ENCODE measurements around the gene PROC. TPM values are rescaled to one million over a fixed set of nuclear protein-coding genes. Genes with fewer than 3 reads are reported as not detected.

Gene PROC
- total RNA-seq, 2 experiments from 2014 or later: 0.41 to 0.59 TPM

DNA sequence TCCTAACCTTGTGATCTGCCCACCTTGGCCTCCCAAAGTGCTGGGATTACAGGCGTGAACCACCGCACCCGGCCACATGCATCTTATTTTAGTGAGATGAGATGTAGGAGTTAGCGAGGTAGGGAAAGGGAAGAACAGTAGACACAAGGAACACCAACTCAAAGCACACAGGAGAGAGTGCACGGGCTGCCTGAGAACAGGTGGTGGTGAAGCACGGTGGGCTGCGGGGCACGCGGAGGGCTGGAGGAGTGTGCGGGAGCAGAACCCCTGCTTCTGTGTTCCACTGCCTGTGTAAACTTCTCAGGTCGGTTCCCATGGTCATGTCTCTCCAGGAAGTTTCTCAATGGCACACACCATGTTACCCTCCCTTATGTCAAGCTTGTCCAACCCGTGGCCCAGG is 38.7 kb downstream of the PROC start:
- H4K20me1 ChIP-seq (ENCODE audit: insufficient read depth, low read length): no peaks in the 10 kb centered on the region
- DNase-seq (ENCODE audit: low spot score): no peak
- intact Hi-C loops (cut with micrococcal nuclease; ENCODE audit: unreplicated experiment): no loop called here
- ChIA-PET POLR2A (interaction anchor here (0.6 kb wide), 2 partner anchors 183 to 475 kb away, joined by 3 to 4 read pairs; no protein-coding TSS in a partner anchor), CTCF (ENCODE audit: unreplicated experiment) (no interaction called here)
- no TSS peak for BruUV-seq (replicated peaks)
- no peak overlapping the region for H2AFZ ChIP-seq (ENCODE audit: low read length)
- H3K4me2 ChIP-seq (ENCODE audit: low read length): no peak overlapping the region
- H3K9me2 ChIP-seq (ENCODE audit: insufficient read depth, low read length): no peaks in the 10 kb centered on the region
- H3K36me3 ChIP-seq (ENCODE audit: insufficient read depth, low read length): no peaks in the 10 kb centered on the region
- no peak overlapping the region for H3K4me3 ChIP-seq (ENCODE audit: low read depth, low read length, poor library complexity, severe bottlenecking)
- H3K79me2 ChIP-seq (ENCODE audit: insufficient read depth, low read depth, low read length): no peaks in the 10 kb centered on the region
- no peak for TF ChIP-seq EZH2phosphoT487 (IDR thresholded peaks at IDR 0.05; ENCODE audit: borderline replicate concordance, low read depth, low read length)
- TF ChIP-seq, protein P1, sequence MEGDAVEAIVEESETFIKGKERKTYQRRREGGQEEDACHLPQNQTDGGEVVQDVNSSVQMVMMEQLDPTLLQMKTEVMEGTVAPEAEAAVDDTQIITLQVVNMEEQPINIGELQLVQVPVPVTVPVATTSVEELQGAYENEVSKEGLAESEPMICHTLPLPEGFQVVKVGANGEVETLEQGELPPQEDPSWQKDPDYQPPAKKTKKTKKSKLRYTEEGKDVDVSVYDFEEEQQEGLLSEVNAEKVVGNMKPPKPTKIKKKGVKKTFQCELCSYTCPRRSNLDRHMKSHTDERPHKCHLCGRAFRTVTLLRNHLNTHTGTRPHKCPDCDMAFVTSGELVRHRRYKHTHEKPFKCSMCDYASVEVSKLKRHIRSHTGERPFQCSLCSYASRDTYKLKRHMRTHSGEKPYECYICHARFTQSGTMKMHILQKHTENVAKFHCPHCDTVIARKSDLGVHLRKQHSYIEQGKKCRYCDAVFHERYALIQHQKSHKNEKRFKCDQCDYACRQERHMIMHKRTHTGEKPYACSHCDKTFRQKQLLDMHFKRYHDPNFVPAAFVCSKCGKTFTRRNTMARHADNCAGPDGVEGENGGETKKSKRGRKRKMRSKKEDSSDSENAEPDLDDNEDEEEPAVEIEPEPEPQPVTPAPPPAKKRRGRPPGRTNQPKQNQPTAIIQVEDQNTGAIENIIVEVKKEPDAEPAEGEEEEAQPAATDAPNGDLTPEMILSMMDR (conservative IDR thresholded peaks at IDR 0.05; ENCODE audit: low read length): no peak
- no peaks in the 10 kb centered on the region for H3K9me3 ChIP-seq (ENCODE audit: low read length)
- H3K27ac ChIP-seq (ENCODE audit: low read depth, low read length, poor library complexity, severe bottlenecking): no peak overlapping the region
- H3K4me1 ChIP-seq (ENCODE audit: insufficient read depth, low read length, poor library complexity, severe bottlenecking): no peaks in the 10 kb centered on the region

DNA sequence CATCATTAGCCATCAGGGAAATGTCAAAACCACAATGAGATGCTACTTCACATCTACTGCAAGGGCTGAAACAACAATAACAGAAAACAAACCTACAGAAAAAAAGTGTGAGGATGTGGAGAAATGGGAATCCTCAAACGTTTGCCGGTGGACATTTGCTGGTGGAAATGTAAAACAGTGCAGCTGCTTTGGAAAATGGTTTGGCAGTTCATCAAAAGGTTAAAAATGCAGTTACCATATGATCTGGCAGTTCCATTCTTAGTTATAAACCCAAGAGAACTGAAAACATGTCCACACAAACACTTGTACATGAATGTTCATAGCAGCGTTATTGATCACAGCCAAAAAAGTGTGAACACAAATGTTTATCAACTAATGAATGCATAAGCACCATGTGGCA is 44.2 kb downstream of the PROC start:
- intact Hi-C loops (cut with micrococcal nuclease; ENCODE audit: unreplicated experiment): no loop called here
- Histone ChIP-seq H3K4me2 (ENCODE audit: low read length) (no peak overlapping the region), H3K9me3 (ENCODE audit: low read length) (no peaks in the 10 kb centered on the region), H3K4me1 (ENCODE audit: insufficient read depth, low read length, poor library complexity, severe bottlenecking) (no peaks in the 10 kb centered on the region), H3K4me3 (ENCODE audit: low read depth, low read length, poor library complexity, severe bottlenecking) (no peak overlapping the region), H3K36me3 (ENCODE audit: insufficient read depth, low read length) (no peaks in the 10 kb centered on the region), H3K9me2 (ENCODE audit: insufficient read depth, low read length) (no peaks in the 10 kb centered on the region), H2AFZ (ENCODE audit: low read length) (no peak overlapping the region), H4K20me1 (ENCODE audit: insufficient read depth, low read length) (no peaks in the 10 kb centered on the region), H3K79me2 (ENCODE audit: insufficient read depth, low read depth, low read length) (no peaks in the 10 kb centered on the region), H3K27ac (ENCODE audit: low read depth, low read length, poor library complexity, severe bottlenecking) (no peak overlapping the region)
- DNase-seq (ENCODE audit: low spot score): no peak
- TF ChIP-seq, protein P1 (conservative IDR thresholded peaks at IDR 0.05; ENCODE audit: low read length): no peak
- no peak for TF ChIP-seq EZH2phosphoT487 (IDR thresholded peaks at IDR 0.05; ENCODE audit: borderline replicate concordance, low read depth, low read length)
- ChIA-PET POLR2A (no interaction called here), CTCF (ENCODE audit: unreplicated experiment) (no interaction called here)
- no TSS peak for BruUV-seq (replicated peaks)

DNA sequence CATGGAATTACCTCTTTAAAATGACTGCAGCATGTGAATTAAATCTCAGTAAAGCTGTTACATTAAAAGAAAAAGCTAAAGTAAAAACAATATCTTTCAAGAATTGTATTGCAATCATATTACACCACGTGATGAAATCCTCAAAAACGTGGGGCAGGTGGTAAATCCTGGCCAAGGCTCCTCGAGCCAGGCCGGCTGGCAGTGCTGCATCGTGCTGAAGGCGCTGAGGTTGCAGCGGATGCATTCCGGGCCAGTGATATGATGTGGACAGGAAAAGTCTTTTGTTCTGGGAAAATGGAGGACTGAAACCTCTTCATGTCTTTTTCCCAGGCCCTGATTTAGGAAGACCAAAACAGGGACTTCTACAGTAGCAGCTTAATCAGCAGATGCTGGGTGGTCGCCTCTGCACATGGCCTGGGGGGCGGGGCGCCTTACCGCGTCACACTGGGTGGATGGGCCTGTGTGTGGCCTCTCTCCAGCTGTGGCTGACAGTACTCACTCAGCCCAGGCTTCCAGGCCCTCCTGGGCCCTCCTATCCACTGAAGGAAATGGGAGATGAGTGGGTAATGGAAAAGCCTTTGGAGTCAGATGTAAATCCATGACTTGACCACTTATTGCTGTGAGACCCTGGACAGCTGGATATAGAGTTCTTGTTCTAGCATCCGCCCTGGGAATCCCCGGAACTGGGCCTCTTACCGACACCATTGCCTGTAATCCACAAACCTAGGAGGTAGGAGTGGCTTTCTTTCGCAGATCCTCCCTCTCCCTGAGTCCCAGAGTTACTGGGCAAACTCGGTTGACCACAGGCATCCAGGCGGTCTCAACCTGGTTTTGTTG is 45.1 kb downstream of the PROC start:
- no TSS peak for BruUV-seq (replicated peaks)
- Histone ChIP-seq H3K4me2 (ENCODE audit: low read length) (no peak overlapping the region), H3K9me2 (ENCODE audit: insufficient read depth, low read length) (no peaks in the 10 kb centered on the region), H3K9me3 (ENCODE audit: low read length) (no peaks in the 10 kb centered on the region), H3K27ac (ENCODE audit: low read depth, low read length, poor library complexity, severe bottlenecking) (no peak overlapping the region), H3K79me2 (ENCODE audit: insufficient read depth, low read depth, low read length) (no peaks in the 10 kb centered on the region), H3K4me3 (ENCODE audit: low read depth, low read length, poor library complexity, severe bottlenecking) (no peak overlapping the region), H4K20me1 (ENCODE audit: insufficient read depth, low read length) (no peaks in the 10 kb centered on the region), H3K4me1 (ENCODE audit: insufficient read depth, low read length, poor library complexity, severe bottlenecking) (no peaks in the 10 kb centered on the region), H3K36me3 (ENCODE audit: insufficient read depth, low read length) (peaks cover 7% of the 10 kb centered on the region), H2AFZ (ENCODE audit: low read length) (no peak overlapping the region)
- intact Hi-C loops (cut with micrococcal nuclease; ENCODE audit: unreplicated experiment): no loop called here
- TF ChIP-seq, protein P1 (conservative IDR thresholded peaks at IDR 0.05; ENCODE audit: low read length): no peak
- no peak for TF ChIP-seq EZH2phosphoT487 (IDR thresholded peaks at IDR 0.05; ENCODE audit: borderline replicate concordance, low read depth, low read length)
- CTCF ChIA-PET (ENCODE audit: unreplicated experiment): no interaction called here
- POLR2A ChIA-PET: no interaction called here
- DNase-seq (ENCODE audit: low spot score): no peak
